ENCODE data around the gene DIO3.

Gene DIO3

DNA sequence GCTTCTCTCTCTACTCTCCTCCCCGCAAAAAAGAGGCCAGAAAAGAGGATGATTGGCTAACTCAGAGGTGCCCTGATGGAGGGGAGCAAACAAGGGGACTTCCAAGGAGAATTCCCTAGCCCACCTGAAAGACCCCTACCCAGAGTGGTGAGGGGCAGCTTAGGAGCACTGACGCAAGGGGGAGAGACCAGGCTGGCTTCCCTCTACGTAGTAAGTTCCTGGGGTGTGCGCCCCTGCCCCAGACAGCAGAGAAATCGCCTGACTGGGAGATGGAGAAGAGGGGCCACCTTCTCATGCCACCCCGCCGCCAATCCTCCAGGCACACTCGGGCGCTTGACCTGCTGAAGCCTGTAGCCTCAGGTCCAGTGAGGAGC lies 2.1 kb upstream of the DIO3 start:
- no peak for TF ChIP-seq POLR2AphosphoS5 (IDR thresholded peaks at IDR 0.05; ENCODE audit: low read depth, low read length)
- TF ChIP-seq, protein P1, sequence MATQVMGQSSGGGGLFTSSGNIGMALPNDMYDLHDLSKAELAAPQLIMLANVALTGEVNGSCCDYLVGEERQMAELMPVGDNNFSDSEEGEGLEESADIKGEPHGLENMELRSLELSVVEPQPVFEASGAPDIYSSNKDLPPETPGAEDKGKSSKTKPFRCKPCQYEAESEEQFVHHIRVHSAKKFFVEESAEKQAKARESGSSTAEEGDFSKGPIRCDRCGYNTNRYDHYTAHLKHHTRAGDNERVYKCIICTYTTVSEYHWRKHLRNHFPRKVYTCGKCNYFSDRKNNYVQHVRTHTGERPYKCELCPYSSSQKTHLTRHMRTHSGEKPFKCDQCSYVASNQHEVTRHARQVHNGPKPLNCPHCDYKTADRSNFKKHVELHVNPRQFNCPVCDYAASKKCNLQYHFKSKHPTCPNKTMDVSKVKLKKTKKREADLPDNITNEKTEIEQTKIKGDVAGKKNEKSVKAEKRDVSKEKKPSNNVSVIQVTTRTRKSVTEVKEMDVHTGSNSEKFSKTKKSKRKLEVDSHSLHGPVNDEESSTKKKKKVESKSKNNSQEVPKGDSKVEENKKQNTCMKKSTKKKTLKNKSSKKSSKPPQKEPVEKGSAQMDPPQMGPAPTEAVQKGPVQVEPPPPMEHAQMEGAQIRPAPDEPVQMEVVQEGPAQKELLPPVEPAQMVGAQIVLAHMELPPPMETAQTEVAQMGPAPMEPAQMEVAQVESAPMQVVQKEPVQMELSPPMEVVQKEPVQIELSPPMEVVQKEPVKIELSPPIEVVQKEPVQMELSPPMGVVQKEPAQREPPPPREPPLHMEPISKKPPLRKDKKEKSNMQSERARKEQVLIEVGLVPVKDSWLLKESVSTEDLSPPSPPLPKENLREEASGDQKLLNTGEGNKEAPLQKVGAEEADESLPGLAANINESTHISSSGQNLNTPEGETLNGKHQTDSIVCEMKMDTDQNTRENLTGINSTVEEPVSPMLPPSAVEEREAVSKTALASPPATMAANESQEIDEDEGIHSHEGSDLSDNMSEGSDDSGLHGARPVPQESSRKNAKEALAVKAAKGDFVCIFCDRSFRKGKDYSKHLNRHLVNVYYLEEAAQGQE (IDR thresholded peaks at IDR 0.05; ENCODE audit: insufficient read depth in 1 of 2, low read depth in 2 of 2, low read length in 2 of 2), result no peak
- TF ChIP-seq FOXP2 (optimal IDR thresholded peaks at IDR 0.05; ENCODE audit: borderline replicate concordance, extremely low read depth, extremely low read length, insufficient read depth), result no peak
- no peak for TF ChIP-seq TAF1 (IDR thresholded peaks at IDR 0.05; ENCODE audit: borderline replicate concordance, insufficient read depth, low read length)
- no peak for TF ChIP-seq SIN3A (IDR thresholded peaks at IDR 0.05; ENCODE audit: borderline replicate concordance, insufficient read depth, low read length)

DNA sequence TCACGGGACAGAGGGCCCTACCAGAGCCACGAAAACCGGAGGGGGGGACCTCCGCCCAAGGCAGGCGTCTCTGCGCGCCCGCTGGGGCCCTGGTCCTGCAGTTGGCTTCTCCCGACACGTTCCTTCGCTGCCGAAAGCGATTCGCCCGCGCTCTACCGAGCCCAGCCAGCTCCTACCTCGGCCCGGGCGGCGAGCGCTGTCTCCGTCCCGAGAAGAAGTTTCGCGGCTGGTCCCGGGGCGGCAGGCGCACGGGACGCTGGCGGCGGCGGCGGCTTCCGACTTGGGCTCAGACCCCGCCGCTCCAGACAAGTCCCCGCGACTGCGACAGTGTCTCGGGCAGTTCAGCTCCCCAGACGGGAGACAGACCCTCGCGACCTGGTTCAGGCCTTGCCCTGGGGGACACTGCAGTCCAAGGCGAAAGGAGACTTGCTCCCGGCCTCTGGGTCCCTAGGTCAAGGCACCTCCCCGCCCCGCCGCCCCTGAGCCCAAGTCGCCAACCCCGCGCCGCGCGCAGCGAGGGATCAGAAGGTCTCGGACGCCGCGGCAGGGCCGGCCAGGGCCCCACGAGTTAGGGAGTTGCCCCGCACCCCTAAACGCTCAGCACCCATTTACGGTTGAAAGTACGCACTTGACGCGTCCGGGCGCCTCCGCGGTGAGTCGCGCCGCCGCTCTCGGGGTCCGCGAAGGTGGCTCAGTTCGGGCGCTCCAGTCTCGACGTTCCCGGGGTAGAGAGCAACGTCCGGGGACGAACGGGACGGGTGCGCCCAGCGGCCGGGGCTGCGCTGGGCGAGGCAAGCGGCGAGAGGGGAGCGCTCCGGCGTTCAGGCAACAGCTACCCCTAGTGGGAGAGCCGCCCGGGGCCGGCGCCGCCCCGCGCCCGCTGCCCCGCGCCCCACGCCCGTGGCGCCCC lies 1.4 kb upstream of the DIO3 start:
- TF ChIP-seq SIN3A (IDR thresholded peaks at IDR 0.05; ENCODE audit: borderline replicate concordance, insufficient read depth, low read length) (no peak), TAF1 (IDR thresholded peaks at IDR 0.05; ENCODE audit: borderline replicate concordance, insufficient read depth, low read length) (no peak), POLR2AphosphoS5 (IDR thresholded peaks at IDR 0.05; ENCODE audit: low read depth, low read length) (no peak), FOXP2 (optimal IDR thresholded peaks at IDR 0.05; ENCODE audit: borderline replicate concordance, extremely low read depth, extremely low read length, insufficient read depth) (no peak)
- TF ChIP-seq, protein P1 (IDR thresholded peaks at IDR 0.05; ENCODE audit: insufficient read depth in 1 of 2, low read depth in 2 of 2, low read length in 2 of 2), result no peak

DNA sequence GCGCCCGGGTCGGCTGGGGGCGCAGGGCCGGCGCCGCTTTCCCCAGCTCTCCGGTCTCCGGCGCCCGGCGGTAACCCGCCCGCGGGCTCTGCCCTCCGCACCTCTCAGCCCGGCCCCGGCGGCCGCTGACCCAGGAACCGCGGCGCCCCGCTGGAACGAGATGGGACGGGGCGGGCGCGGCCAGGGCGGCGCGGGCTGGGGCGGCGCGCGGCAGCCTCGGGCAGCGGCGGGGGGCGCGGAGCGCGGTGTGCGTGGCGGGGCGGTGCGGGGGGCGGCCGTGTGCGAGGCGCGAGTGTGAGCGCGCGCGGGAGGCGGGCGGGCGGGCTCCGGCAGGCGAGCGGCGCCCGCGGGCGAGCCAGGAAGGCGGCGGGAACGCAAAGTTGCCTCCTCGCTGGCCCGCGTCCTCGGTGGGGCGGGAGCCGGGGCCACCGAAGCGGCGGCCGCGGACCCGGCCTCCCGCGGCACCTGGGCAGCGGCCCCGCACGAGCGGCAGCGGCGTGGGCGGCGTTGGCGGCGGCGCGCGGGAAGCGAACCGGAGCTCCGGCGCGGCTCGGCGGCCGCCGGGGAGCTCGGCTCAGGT lies 671 bp upstream of the DIO3 start:
- no peak for TF ChIP-seq FOXP2 (optimal IDR thresholded peaks at IDR 0.05; ENCODE audit: borderline replicate concordance, extremely low read depth, extremely low read length, insufficient read depth)
- no peak for TF ChIP-seq SIN3A (IDR thresholded peaks at IDR 0.05; ENCODE audit: borderline replicate concordance, insufficient read depth, low read length)
- TF ChIP-seq POLR2AphosphoS5 (IDR thresholded peaks at IDR 0.05; ENCODE audit: low read depth, low read length), result no peak
- no peak for TF ChIP-seq TAF1 (IDR thresholded peaks at IDR 0.05; ENCODE audit: borderline replicate concordance, insufficient read depth, low read length)
- TF ChIP-seq, protein P1 (IDR thresholded peaks at IDR 0.05; ENCODE audit: insufficient read depth in 1 of 2, low read depth in 2 of 2, low read length in 2 of 2), result no peak

DNA sequence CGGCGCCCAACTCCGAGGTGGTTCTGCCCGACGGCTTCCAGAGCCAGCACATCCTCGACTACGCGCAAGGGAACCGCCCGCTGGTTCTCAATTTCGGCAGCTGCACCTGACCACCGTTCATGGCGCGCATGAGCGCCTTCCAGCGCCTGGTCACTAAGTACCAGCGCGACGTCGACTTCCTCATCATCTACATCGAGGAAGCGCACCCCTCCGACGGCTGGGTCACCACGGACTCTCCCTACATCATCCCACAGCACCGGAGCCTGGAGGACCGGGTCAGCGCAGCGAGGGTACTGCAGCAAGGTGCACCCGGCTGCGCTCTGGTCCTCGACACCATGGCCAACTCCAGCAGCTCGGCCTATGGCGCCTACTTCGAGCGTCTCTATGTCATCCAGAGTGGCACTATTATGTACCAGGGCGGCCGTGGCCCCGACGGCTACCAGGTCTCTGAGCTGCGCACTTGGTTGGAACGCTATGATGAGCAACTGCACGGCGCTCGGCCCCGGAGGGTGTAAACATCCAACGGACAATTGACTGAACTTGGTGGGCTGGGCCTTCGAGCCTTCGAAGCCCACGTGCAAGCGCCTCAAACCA lies 699 bp downstream of the DIO3 start:
- TF ChIP-seq POLR2AphosphoS5 (IDR thresholded peaks at IDR 0.05; ENCODE audit: low read depth, low read length) (no peak), SIN3A (IDR thresholded peaks at IDR 0.05; ENCODE audit: borderline replicate concordance, insufficient read depth, low read length) (no peak), FOXP2 (optimal IDR thresholded peaks at IDR 0.05; ENCODE audit: borderline replicate concordance, extremely low read depth, extremely low read length, insufficient read depth) (no peak), TAF1 (IDR thresholded peaks at IDR 0.05; ENCODE audit: borderline replicate concordance, insufficient read depth, low read length) (no peak)
- TF ChIP-seq, protein P1 (IDR thresholded peaks at IDR 0.05; ENCODE audit: insufficient read depth in 1 of 2, low read depth in 2 of 2, low read length in 2 of 2), result no peak

Measured in PFSK-1 (cell line).